GM21786 (cell line): ENCODE measurements around the gene TOMM5.

ENCODE experiments used
- ATAC-seq: cut with Tn5 transposase; IDR thresholded peaks from one replicate; pipeline ENCODE4 v1.9.1; 2021; ENCODE audit not compliant: unreplicated experiment

The TOMM5 gene

GRCh38 chr9:37592108-37592951 is at the start of gene TOMM5:
Gene TOMM5, minus strand, starts transcription at chr9:37592597. Its CDS starts 65 bp downstream, at chr9:37592532.
- peak; percentile 85 for ATAC-seq

GRCh38 chr9:37641331-37641730 is 48.9 kb upstream of the TOMM5 start:
- no peak for ATAC-seq

GRCh38 chr9:37640246-37640645 is 47.8 kb upstream of the TOMM5 start:
- ATAC-seq: no peak

- ATAC-seq: no peak
Observed at GRCh38 chr9:37639841-37640240, 47.4 kb upstream of the TOMM5 start.

- no peak for ATAC-seq
Observed at GRCh38 chr9:37639109-37639762, 46.8 kb upstream of the TOMM5 start.

GRCh38 chr9:37636511-37637448 is 44.4 kb upstream of the TOMM5 start:
- ATAC-seq: no peak

- ATAC-seq: no peak
Observed at GRCh38 chr9:37635808-37636207, 43.4 kb upstream of the TOMM5 start.

- ATAC-seq: no peak
Observed at GRCh38 chr9:37632479-37632878, 40.1 kb upstream of the TOMM5 start.

- no peak for ATAC-seq
Observed at GRCh38 chr9:37626708-37627292, 34.4 kb upstream of the TOMM5 start.

- no peak for ATAC-seq
Observed at GRCh38 chr9:37625758-37626147, 33.4 kb upstream of the TOMM5 start.

GRCh38 chr9:37625036-37625757 is 32.8 kb upstream of the TOMM5 start:
- no peak for ATAC-seq

- ATAC-seq: no peak
Observed at GRCh38 chr9:37624073-37624472, 31.7 kb upstream of the TOMM5 start.

GRCh38 chr9:37623267-37623666 is 30.9 kb upstream of the TOMM5 start:
- no peak for ATAC-seq

- ATAC-seq: no peak
Observed at GRCh38 chr9:37622462-37622861, 30.1 kb upstream of the TOMM5 start.

GRCh38 chr9:37621273-37622121 is 29.1 kb upstream of the TOMM5 start:
- ATAC-seq: no peak

GRCh38 chr9:37620396-37620795 is 28.0 kb upstream of the TOMM5 start:
- ATAC-seq: no peak

- ATAC-seq: no peak
Observed at GRCh38 chr9:37619806-37620205, 27.4 kb upstream of the TOMM5 start.

- ATAC-seq: no peak
Observed at GRCh38 chr9:37618817-37619216, 26.4 kb upstream of the TOMM5 start.

GRCh38 chr9:37617832-37618231 is 25.4 kb upstream of the TOMM5 start:
- ATAC-seq: no peak
